NCI-H226 (cell line): ENCODE measurements around the gene ZNF230.
A peak's percentile ranks its signal among the peaks of the same experiment; 100 is the strongest.

ENCODE experiments used
- DNase-seq: peaks from one replicate; pipeline ENCODE4 v3.0.0-alpha.2; 2015

ZNF230 gene

GRCh38 chr19:44002566-44003460 lies at the start of gene ZNF230:
ZNF230 (plus strand) TSS chr19:44002957; CDS start chr19:44007079, 4,122 bp downstream.
- peak; percentile 97 for DNase-seq

- no peak for DNase-seq
These were observed 45.9 kb upstream of the ZNF230 start for GRCh38 chr19:43956827-43957226.

- DNase-seq = no peak
These were observed 44.9 kb upstream of the ZNF230 start for GRCh38 chr19:43957891-43958290.

- DNase-seq = no peak
These were observed 42.3 kb upstream of the ZNF230 start for GRCh38 chr19:43960411-43960810.

DNA sequence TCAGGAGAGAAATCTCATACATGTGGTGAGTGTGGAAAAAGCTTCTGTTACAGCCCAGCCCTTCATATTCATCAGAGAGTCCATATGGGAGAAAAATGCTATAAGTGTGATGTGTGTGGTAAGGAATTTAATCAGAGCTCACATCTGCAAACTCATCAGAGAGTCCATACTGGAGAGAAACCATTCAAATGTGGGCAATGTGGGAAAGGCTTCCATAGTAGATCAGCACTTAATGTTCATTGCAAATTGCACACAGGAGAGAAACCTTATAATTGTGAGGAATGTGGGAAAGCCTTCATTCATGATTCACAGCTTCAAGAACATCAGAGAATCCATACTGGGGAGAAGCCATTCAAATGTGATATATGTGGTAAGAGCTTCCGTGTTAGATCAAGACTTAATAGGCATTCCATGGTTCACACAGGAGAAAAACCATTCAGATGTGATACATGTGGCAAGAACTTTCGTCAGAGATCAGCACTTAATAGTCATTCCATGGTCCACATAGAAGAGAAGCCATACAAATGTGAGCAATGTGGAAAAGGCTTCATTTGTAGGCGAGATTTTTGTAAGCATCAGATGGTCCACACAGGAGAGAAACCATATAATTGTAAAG lies 36.6 kb upstream of the ZNF230 start:
- no peak for DNase-seq

DNA sequence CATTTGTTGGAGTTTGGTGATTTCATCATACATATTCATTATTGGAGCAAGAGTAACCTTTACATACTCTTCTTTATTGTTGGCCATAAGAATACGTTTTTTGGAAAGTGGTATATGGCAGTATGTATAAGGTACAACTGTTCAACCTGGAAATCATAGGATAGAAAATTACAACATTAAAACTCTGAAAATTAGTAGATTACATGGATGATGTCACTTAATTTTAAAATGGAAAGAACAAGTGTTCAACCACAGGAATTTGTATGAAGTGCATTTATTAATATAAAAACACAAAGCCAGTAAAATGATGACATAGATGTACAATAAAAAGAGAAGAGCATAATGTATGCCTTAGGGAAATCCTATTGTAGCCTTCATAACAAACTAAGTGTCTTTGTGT lies 26.0 kb upstream of the ZNF230 start:
- no peak for DNase-seq

DNA sequence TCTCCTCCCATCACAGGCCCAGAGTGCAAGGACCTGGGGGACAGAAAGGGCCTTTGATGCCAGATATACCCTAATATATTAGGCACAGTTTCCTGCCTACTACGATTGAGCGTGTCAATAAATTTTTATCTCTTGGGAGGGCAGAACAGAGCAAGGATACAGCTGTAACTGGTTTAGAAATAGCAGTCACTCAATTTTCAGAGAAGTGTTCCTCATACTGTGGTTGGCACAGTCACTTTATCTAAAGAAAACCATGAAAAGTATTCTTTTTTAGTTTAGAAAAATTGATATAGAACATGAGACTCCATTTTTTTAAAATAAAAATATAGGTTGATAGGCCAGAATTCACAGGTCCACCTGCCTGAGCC lies 19.2 kb upstream of the ZNF230 start:
- DNase-seq = no peak

DNA sequence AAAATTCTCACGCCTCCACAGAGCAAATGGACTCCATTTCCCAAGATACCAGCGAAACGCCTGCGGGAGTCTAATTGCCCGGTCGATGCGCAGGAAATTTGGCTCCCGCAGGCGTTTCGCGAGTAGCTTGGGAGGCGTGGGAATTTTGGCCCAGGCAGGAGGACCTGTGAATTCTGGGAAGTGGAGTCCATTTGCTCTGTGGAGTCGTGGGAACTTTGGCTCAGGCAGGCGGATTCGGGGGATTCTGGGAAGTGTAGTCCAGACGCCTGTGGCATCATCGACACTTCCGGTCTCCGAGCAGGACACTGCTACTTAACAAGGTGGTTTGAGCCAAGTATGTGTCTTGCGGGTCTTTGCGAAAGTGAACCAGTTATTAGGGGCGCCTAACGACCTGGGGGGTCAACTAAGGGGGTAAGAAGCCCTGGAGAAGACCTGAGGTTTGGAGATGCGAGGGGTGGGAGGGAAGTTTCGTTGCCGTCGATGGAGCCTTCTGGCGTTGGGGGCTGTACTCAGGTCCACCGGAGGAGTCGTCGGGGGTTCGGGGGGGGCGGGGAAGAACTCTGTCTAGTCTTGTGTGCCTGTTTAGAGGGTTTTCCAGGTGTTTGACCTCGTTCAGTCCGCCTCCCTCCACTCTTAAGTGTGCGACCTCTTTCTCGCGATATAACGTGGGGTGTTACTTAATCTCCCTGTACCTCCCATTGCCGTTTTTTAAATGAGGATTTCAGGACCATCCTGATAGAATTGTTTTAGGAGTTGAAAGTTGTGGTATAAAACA lies 18.7 kb upstream of the ZNF230 start, which contains the start of gene ZNF155:
Gene ZNF155, plus strand, starts transcription at position 277 of the 775 bp plus-strand sequence. CDS start 4,356 bp downstream, outside the sequence.
- peak; percentile 98 for DNase-seq

DNA sequence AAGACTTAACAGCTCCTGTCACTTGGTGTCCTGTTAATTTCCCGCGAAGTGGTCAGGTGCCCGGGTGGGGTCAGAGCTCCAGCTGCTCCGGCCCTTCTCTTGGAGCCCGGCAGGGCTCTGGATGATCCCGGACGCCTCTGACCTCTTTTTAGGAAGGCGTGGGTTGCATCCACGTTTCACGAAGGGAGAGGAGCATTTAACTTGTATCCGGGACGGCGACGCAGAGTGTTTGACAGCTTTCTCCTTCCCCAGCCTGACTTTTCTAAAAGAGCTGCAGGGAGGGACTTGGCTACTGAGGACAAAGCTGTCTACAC lies 18.1 kb upstream of the ZNF230 start:
- DNase-seq = no peak

DNA sequence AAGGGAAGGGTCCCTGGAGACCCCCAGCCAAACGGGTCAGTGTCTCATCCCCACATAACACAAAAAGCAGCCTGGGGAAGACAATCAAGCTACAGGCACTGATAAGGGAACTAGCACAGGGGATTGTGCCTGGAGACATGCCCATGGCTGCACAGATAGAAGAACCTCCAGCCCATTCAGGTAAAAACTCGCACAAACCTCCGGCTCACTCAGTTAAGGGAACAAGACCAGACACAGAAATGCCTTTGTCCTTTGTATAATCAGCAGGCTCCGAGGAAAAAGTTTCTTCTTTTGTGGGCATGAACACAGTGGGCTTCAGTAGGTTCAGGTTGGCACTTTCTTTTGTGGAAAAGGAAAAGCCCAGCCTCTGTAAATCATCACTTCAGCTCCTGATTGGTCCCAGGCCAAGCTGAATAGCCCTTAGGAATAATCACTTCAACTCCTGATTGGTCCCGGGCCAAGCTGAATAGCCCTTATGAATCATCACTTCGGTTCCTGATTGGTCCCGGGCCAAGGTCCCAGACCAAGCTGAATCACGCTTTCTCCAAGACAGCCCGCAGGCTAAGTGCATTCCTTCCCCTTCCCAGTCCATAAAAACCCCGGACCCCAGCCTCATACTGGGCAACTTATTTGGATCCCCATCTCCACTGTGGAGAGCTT lies 5.0 kb upstream of the ZNF230 start:
- DNase-seq = peak; percentile 74

DNA sequence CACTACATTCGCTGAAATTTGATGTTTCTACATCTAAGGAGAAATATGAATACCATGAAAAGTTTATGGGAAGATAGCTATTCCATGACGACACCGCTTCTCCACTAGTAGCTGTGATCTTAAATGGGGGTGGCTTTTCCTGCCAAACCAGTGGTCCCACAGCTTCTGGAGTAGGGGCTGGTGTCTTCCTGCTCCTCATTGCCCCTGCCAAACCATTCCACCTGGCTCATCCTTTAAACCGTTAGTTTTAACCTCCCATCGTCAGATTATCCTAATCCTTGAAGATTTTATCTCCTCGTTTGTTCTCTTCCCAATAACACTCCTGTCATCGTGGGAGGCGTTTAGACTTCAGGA lies 568 bp upstream of the ZNF230 start:
- DNase-seq = no peak

DNA sequence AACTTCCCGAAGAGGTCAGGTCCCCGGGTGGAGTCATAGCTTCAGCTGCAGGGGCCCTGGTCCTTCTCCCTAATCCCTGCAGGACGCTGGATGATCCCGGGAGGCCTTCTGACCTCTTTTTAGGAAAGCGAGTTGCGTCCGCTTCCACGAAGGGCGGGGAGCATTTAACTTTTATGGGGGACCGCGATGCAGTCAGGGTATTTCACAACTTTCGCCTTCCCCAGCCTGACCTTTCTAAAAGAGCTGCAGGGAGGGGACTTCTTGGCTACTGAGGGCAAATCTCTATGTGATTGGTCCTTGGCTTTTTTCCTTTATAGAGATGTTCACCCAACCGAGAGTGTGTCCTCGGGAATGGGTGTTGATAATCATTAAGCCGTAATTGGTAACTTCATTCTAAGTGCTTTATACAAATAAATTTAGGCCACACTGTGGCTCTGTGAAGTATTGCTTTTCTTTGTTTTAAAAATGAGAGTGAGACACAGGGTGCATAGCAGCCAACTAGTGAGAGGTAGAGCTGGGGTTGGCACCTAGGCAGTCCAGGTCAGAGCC lies 778 bp downstream of the ZNF230 start:
- DNase-seq = no peak

- DNase-seq = no peak
These were observed 3.2 kb downstream of the ZNF230 start for GRCh38 chr19:44005973-44006372.

DNA sequence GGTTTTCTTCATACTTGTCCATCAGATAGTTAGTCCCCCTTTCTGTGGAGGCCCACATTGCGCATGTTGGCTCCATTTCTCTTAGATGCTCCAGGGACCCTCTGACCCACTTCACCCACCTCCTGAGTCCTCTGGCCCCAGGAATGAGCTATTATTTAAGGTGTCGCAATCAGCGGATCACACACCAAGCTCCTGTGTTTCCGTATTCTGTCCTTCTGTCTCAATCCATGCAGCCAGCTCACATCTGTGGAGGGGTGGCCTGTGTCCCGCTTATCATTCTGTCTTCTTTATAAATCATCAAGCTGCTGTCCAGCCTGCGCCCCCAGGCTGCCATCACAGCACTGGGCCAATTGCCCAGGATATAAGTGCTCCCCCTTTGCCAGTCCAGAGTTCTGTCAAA lies 4.7 kb downstream of the ZNF230 start:
- DNase-seq = no peak

DNA sequence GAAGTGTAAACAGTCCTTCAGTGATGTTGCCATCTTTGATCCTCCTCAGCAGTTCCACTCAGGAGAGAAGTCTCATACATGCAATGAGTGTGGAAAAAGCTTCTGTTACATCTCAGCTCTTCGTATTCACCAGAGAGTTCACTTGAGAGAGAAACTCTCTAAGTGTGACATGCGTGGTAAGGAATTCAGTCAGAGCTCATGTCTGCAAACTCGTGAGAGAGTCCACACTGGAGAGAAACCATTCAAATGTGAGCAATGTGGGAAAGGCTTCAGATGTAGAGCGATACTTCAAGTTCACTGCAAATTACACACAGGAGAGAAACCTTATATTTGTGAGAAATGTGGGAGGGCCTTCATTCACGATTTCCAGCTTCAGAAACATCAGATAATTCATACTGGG lies 7.7 kb downstream of the ZNF230 start:
- no peak for DNase-seq

GRCh38 chr19:44019498-44019897 lies 16.7 kb downstream of the ZNF230 start:
- no peak for DNase-seq

GRCh38 chr19:44021221-44021620 lies 18.5 kb downstream of the ZNF230 start:
- DNase-seq = no peak

- no peak for DNase-seq
These were observed 22.1 kb downstream of the ZNF230 start for GRCh38 chr19:44024900-44025216.

DNA sequence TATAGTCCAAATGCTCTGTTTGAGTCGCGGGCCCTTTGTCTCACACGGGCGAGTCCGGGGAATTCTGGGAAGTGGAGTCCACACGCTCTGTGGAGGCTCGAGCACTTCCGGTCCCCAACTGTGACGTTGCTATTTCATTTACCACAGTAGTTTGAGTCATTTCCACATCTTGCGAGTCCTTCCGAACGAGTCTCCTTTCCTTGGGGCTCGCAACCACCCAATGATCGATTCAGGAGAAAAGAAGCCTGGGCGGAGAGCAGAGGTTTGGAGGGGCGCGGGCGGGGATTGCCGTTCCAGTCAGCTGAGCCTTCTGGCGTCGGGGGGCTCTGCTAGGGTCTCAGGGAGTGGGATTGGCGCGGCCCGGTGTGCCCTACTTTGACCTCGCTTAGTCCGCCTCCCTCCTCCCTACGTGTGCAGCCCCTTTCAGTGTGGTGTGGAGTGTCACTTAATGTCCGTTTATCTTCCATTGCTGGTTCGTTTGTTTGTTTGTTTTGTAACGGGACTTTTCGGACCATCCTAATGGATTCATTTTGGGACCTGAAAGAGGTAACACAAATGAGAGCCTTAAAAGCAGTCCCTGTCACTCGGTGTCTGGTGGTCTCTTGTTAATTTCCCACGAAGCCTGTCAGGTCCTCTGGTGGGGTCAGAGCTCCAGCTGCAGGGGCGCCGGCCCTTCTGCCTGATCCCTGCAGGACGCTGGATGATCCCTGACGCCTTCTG lies 22.6 kb downstream of the ZNF230 start, which contains the start of gene ZNF222:
Gene ZNF222, plus strand, starts transcription at position 163 of the 720 bp plus-strand sequence. Its CDS starts 58 bp downstream, at position 221.
- peak; percentile 79 for DNase-seq

DNA sequence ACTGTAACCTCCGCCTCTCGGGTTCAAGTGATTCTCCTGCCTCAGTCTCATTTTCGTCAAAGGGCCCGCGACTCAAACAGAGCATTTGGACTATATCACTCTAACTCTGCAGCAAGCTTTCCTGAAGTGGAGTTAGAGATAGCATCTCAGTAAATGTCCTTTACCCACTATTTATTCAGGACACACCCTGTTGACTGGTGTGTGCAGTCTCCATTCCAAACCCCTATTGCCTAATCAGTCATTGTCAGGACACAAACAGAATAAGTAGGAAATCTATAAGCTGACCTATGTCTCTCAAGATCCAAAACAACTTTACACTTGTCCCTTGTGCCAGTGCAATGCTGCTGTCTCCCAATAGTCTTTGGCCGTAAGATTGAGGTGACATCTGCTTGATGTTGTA lies 23.9 kb downstream of the ZNF230 start:
- no peak for DNase-seq

- no peak for DNase-seq
These were observed 29.3 kb downstream of the ZNF230 start for GRCh38 chr19:44032001-44032610.

DNA sequence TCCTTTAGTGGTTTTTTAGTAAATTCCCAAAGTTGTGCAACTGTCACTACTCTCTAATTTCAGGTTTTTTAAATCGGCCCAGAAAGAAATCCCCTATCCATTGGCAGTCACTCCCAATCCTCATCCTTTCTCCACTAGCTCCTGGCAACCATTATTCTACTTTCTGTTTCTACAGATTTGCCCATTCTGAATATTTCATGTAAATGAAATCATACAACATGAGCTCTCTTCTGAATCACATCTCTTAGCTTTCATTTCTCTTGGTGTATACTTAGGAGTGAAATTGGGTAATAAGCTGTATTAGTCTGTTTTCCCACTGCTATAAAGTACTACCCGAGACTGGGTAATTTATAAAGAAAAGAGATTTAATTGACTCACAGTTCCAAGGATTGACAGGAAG lies 39.4 kb downstream of the ZNF230 start:
- DNase-seq = no peak
